ENCODE results near the gene RPS6KA5. TPM values are rescaled to one million over a fixed set of nuclear protein-coding genes. Genes with fewer than 3 reads are reported as not detected.

Gene RPS6KA5
- total RNA-seq, 2 experiments from 2014 or later, result 28.0 to 29.8 TPM

- H3K4me1 Mint-ChIP-seq (ENCODE audit: low read depth), result no peaks in the 10 kb centered on the region
- ChIA-PET CTCF (no interaction called here), POLR2A (no interaction called here)
- H3K27ac Mint-ChIP-seq, result no peak overlapping the region
- H3K36me3 Mint-ChIP-seq (ENCODE audit: low read depth), result no peaks in the 10 kb centered on the region
- ATAC-seq (ENCODE audit: poor library complexity) (no peak), DNase-seq (no peak)
- no peaks in the 10 kb centered on the region for H3K9me3 ChIP-seq (ENCODE audit: control insufficient read depth in 1 of 2, insufficient read depth in 1 of 2, low read length in 2 of 2)
- H3K36me3 ChIP-seq (ENCODE audit: insufficient read depth, low read length), result no peaks in the 10 kb centered on the region
- intact Hi-C loops (cut with DNase I, micrococcal nuclease), result no loop called here
- H3K4me3 Mint-ChIP-seq, result no peak overlapping the region
- H3K27me3 Mint-ChIP-seq, result no peaks in the 10 kb centered on the region
- peaks cover 7% of the 10 kb centered on the region for H3K4me1 ChIP-seq (ENCODE audit: insufficient read depth, low read length)
- H3K27ac ChIP-seq (ENCODE audit: low read depth in 1 of 2, low read length in 2 of 2), result no peak overlapping the region
- no peak overlapping the region for H3K4me3 ChIP-seq (ENCODE audit: low read length)
- H3K9me3 Mint-ChIP-seq, result no peaks in the 10 kb centered on the region
- no peaks in the 10 kb centered on the region for H3K27me3 ChIP-seq (ENCODE audit: control insufficient read depth in 1 of 2, insufficient read depth in 2 of 2, low read length in 2 of 2)
- no peak for TF ChIP-seq CTCF (IDR thresholded peaks at IDR 0.05)
Observed at GRCh38 chr14:90804292-90805083, 256.0 kb downstream of the RPS6KA5 start.

- DNase-seq (no peak), ATAC-seq (ENCODE audit: poor library complexity) (no peak)
- Histone ChIP-seq H3K27me3 (ENCODE audit: control insufficient read depth in 1 of 2, insufficient read depth in 2 of 2, low read length in 2 of 2) (no peaks in the 10 kb centered on the region), H3K9me3 (ENCODE audit: control insufficient read depth in 1 of 2, insufficient read depth in 1 of 2, low read length in 2 of 2) (no peaks in the 10 kb centered on the region), H3K27ac (ENCODE audit: low read depth in 1 of 2, low read length in 2 of 2) (no peak overlapping the region), H3K4me3 (ENCODE audit: low read length) (no peak overlapping the region), H3K36me3 (ENCODE audit: insufficient read depth, low read length) (no peaks in the 10 kb centered on the region), H3K4me1 (ENCODE audit: insufficient read depth, low read length) (peaks cover 7% of the 10 kb centered on the region)
- H3K4me1 Mint-ChIP-seq (ENCODE audit: low read depth), result no peaks in the 10 kb centered on the region
- intact Hi-C loops (cut with DNase I, micrococcal nuclease), result no loop called here
- POLR2A ChIA-PET, result no interaction called here
- H3K27ac Mint-ChIP-seq, result no peak overlapping the region
- H3K4me3 Mint-ChIP-seq, result no peak overlapping the region
- no peaks in the 10 kb centered on the region for H3K9me3 Mint-ChIP-seq
- CTCF ChIA-PET, result interaction anchor here (0.6 kb wide), 1 partner anchor 13 kb away, joined by 3 read pairs; no protein-coding TSS in a partner anchor
- TF ChIP-seq CTCF (IDR thresholded peaks at IDR 0.05), result no peak
- H3K27me3 Mint-ChIP-seq, result no peaks in the 10 kb centered on the region
- no peaks in the 10 kb centered on the region for H3K36me3 Mint-ChIP-seq (ENCODE audit: low read depth)
Observed at GRCh38 chr14:90803249-90803648, 257.2 kb downstream of the RPS6KA5 start.

GRCh38 chr14:90799420-90799819 lies 261.0 kb downstream of the RPS6KA5 start:
- Mint-ChIP-seq H3K4me1 (ENCODE audit: low read depth) (no peaks in the 10 kb centered on the region), H3K36me3 (ENCODE audit: low read depth) (no peaks in the 10 kb centered on the region), H3K4me3 (no peak overlapping the region), H3K27ac (no peak overlapping the region), H3K9me3 (no peaks in the 10 kb centered on the region), H3K27me3 (no peaks in the 10 kb centered on the region)
- intact Hi-C loops (cut with DNase I, micrococcal nuclease), result no loop called here
- H3K27me3 ChIP-seq (ENCODE audit: control insufficient read depth in 1 of 2, insufficient read depth in 2 of 2, low read length in 2 of 2), result no peaks in the 10 kb centered on the region
- H3K27ac ChIP-seq (ENCODE audit: low read depth in 1 of 2, low read length in 2 of 2), result no peak overlapping the region
- no peaks in the 10 kb centered on the region for H3K9me3 ChIP-seq (ENCODE audit: control insufficient read depth in 1 of 2, insufficient read depth in 1 of 2, low read length in 2 of 2)
- ATAC-seq (ENCODE audit: poor library complexity) (no peak), DNase-seq (no peak)
- ChIA-PET CTCF (no interaction called here), POLR2A (no interaction called here)
- no peaks in the 10 kb centered on the region for H3K36me3 ChIP-seq (ENCODE audit: insufficient read depth, low read length)
- no peak for TF ChIP-seq CTCF (IDR thresholded peaks at IDR 0.05)
- H3K4me1 ChIP-seq (ENCODE audit: insufficient read depth, low read length), result peaks cover 7% of the 10 kb centered on the region
- no peak overlapping the region for H3K4me3 ChIP-seq (ENCODE audit: low read length)
